ENCODE data around the gene NEMF.

DNA sequence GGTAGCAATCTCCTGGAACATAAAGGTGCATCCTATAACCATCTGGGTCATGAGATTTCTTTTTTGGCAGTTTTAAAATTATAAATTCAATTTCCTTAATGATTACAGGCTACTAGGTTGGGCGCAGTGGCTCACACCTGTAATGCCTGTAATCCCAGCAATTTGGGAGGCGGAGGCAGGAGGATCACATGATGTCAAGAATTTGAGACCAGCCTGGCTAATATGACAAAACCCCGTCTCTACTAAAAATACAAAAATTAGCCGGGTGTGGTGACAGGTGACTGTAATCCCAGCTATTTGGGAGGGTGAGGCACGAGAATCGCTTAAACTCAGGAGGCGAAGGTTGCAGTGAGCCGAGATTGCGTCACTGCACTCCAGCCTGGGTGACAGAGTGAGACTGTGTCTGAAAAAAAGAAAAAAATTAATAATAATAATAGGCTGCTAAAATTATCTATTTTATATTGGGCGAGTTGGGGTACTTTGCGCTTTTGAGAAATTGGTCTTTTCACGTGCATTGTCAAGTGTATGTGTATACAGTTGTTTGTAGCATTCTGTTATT lies 23.1 kb upstream of the NEMF start:
- TF ChIP-seq TAF1 (IDR thresholded peaks at IDR 0.05; ENCODE audit: borderline replicate concordance, insufficient read depth, low read length) (no peak), POLR2AphosphoS5 (IDR thresholded peaks at IDR 0.05; ENCODE audit: low read depth, low read length) (no peak)

Measured in PFSK-1 (cell line).